Gastrocnemius medialis (tissue), 4 donors: Measurements from ENCODE around the gene NFS1.

Experiments used
- CTCF ChIP-seq, 5 experiments: fragments of 450-650 bp in 3 of 5; fragments of 200-600 bp in 2 of 5; sonication (generic) in 2 of 5; IDR thresholded peaks in 4 of 5; conservative IDR thresholded peaks in 1 of 5; 1 replicate in 4 of 5; 2 replicates in 1 of 5; pipeline ENCODE4 v1.5.1; 2016 to 2019; ENCODE audit warnings: antibody characterized with exemption in 5 of 5, mild to moderate bottlenecking in 3 of 5, moderate library complexity in 3 of 5
- POLR2A ChIP-seq, 2 donors: fragments of 450-650 bp; IDR thresholded peaks; one replicate each; pipeline ENCODE4 v1.6.1; 2017; ENCODE audit warnings: antibody characterized with exemption in 2 of 2, mild to moderate bottlenecking in 2 of 2, moderate library complexity in 2 of 2

DNA sequence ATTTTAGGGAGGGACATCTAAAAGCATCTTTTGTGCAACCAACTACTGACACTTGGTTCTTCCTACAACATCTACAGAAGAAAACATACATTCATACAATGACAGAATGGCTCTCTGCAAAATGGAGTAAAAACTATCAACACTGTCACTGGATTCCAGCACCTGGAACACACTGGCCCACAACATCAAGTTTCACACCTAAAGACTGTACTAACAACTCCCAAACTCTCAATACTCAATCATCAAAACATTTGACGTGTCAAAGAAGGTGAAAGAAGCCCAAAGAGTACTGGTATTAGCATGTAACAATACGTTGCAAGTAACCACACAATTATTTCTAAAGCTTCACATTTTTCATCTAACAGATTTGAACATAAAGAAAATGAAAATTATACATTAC is 36.6 kb downstream of the NFS1 start:
- TF ChIP-seq CTCF (IDR thresholded peaks at IDR 0.05 in 4 of 5, conservative IDR thresholded peaks at IDR 0.05 in 1 of 5) = no peak
- TF ChIP-seq POLR2A (IDR thresholded peaks at IDR 0.05) = no peak
